Measurements from ENCODE around the gene ACTL6B. TPM values are rescaled to one million over a fixed set of nuclear protein-coding genes. Genes with fewer than 3 reads are reported as not detected.

ACTL6B gene
- total and polyA plus RNA-seq, 2 of the 8 experiments (the other 6 are each of a cell fraction or from before 2014, with no cell fraction given) = 2.1 to 4.5 TPM

DNA sequence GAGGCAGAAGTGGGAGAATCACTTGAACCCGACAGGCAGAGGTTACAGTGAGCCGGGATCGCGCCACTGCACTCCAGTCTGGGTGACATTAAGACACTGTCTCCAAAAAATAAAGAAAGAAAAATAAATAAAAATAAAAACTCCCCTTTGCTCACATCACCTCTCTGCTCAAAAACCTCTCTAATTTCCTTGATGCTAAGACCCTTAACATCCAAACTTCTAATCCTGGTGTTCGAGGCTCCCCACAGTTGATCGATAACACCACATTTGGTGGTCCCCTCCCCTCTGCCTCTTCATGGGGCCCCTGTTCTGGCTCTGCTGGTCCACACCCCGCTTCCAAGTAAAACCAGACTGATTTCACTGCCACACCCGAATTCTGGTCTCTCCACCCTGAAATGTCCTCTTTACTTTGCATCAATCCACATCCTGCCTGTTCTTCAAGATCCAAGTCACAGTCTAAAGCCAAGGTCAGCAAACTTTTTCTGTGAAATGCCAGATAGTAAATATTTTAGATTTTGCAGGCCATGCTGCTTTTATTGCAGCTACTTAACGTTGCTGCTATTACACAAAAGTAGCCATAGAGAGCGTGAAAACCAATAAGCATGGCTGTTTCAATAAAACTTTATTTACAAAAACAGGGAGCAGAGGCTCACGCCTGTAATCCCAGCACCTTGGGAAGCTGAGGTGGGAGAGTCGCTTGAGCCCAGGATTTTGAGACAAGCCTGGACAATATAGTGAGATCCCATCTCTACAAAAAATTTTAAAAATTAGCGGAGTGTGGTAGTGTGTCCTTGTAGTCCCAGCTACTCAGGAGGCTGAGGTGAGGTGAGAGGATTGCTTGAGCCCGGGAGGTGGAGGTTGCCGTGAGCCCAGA is 32.1 kb downstream of the ACTL6B start:
- Histone ChIP-seq H2BK120ac (replicated peaks; ENCODE audit: low read depth, low read length) (no peak overlapping the region), H3K4me3 (ENCODE audit: extremely low read depth in 1 of 4, insufficient read depth in 2 of 4, low read depth in 3 of 4, low read length in 4 of 4) (no peak overlapping the region), H3K27me3 (replicated peaks in 1 of 4; ENCODE audit: control insufficient read depth in 3 of 4, extremely low read depth in 1 of 4, insufficient read depth in 3 of 4, low read length in 3 of 4) (peaks cover 0 to 5% (median 2%) of the 10 kb centered on the region in 4 experiments; a peak in 3 of 7 replicates), H3K18ac (ENCODE audit: extremely low read depth, low read length) (no peak overlapping the region), H3K9me3 (ENCODE audit: insufficient read depth in 2 of 2, low read depth in 1 of 2, low read length in 1 of 2) (no peaks in the 10 kb centered on the region), H4K5ac (ENCODE audit: insufficient read length, low read depth, low read length) (no peak overlapping the region), H3K23ac (ENCODE audit: insufficient read length) (no peak overlapping the region), H3K79me2 (ENCODE audit: control insufficient read depth in 1 of 2, insufficient read depth in 2 of 2, low read length in 2 of 2) (no peaks in the 10 kb centered on the region), H3K27ac (ENCODE audit: low read depth, low read length) (no peak overlapping the region), H3K23me2 (ENCODE audit: low read depth, low read length) (peaks cover 4% of the 10 kb centered on the region; the same call in 1 of the 2 replicates), H2BK20ac (ENCODE audit: low read length) (no peak overlapping the region), H4K8ac (ENCODE audit: extremely low read depth, insufficient read depth, low read length) (no peak overlapping the region), H3K9ac (replicated peaks in 1 of 4; ENCODE audit: extremely low read depth in 1 of 4, low read depth in 3 of 4, low read length in 3 of 4) (no peak overlapping the region), H2BK15ac (ENCODE audit: low read length) (no peak overlapping the region), H3K4me1 (replicated peaks in 1 of 4; ENCODE audit: control insufficient read depth in 3 of 4, insufficient read depth in 4 of 4, low read length in 3 of 4) (peaks cover 0 to 11% (median 6%) of the 10 kb centered on the region in 4 experiments; a peak in 6 of 7 replicates), H4K20me1 (replicated peaks in 1 of 2; ENCODE audit: control insufficient read depth in 1 of 2, insufficient read depth in 2 of 2, low read length in 2 of 2) (peaks cover 0 to 2% of the 10 kb centered on the region in 2 experiments), H3K36me3 (ENCODE audit: control insufficient read depth in 2 of 4, insufficient read depth in 4 of 4, low read length in 3 of 4) (no peaks in the 10 kb centered on the region), H3K14ac (ENCODE audit: insufficient read length) (no peak overlapping the region), H2AFZ (ENCODE audit: low read length) (no peak overlapping the region), H4K91ac (replicated peaks; ENCODE audit: insufficient read length, low read length) (no peak overlapping the region), H2BK12ac (ENCODE audit: low read depth, low read length) (no peak overlapping the region), H3K4me2 (ENCODE audit: insufficient read depth in 1 of 2, low read depth in 2 of 2, low read length in 2 of 2) (no peak overlapping the region), H3K79me1 (ENCODE audit: low read depth, low read length) (no peaks in the 10 kb centered on the region), H2AK5ac (ENCODE audit: low read depth, low read length) (no peak overlapping the region), H3K56ac (replicated peaks; ENCODE audit: insufficient read length, low read depth, low read length) (no peak overlapping the region), H2BK5ac (ENCODE audit: low read depth, low read length) (no peak overlapping the region), H3K4ac (replicated peaks; ENCODE audit: insufficient read length, low read depth, low read length) (no peak overlapping the region)
- 83% methylated on average over 15 of the region's 15 CpGs; no CpG with 5 or more reads in 1 of the 2 experiments for WGBS, 2 experiments (ENCODE audit: extremely low coverage in 1 of 2, insufficient coverage in 1 of 2, insufficient read length in 1 of 2, insufficient replicate concordance in 2 of 2, low coverage in 1 of 2, low lambda C conversion rate in 2 of 2, missing lambda C conversion rate in 1 of 2)
- POLR2A ChIA-PET (ENCODE audit: partially characterized antibody) = interaction anchor here (1.1 to 1.4 kb wide), 2 partner anchors 9 to 35 kb away, joined by 3 to 7 read pairs; no protein-coding TSS in a partner anchor
- DNase-seq (ENCODE audit: low read depth in 1 of 2, low spot score in 2 of 2) (no peak), FAIRE-seq (no peak)
- CTCF ChIA-PET (ENCODE audit: partially characterized antibody) = interaction anchor here (0.6 to 1.7 kb wide), 7 partner anchors 10 to 270 kb away, joined by 3 to 5 read pairs (median 5); partner anchors contain the start of gene MOSPD3
- TF ChIP-seq GTF2F1 (IDR thresholded peaks at IDR 0.05; ENCODE audit: borderline replicate concordance, low read depth, low read length) (no peak), PHF8 (conservative IDR thresholded peaks at IDR 0.05; ENCODE audit: low read depth, low read length) (no peak), SUZ12 (IDR thresholded peaks at IDR 0.05; ENCODE audit: low read length) (no peak), ZNF274 (IDR thresholded peaks at IDR 0.05; ENCODE audit: borderline replicate concordance, extremely low read depth, low read length) (no peak)

Data from H1 (cell line).